ENCODE measurements around the gene MAP4. TPM values are rescaled to one million over a fixed set of nuclear protein-coding genes. Genes with fewer than 3 reads are reported as not detected.
A peak's percentile ranks its signal among the peaks of the same experiment; 100 is the strongest.

The MAP4 gene
- total and polyA plus RNA-seq, 2 of the 13 experiments (the other 11 are each of a cell fraction or from before 2014, with no cell fraction given) = 33.1 to 38.7 TPM

- peaks cover 43 to 73% of the 10 kb centered on the region in 2 experiments for H3K36me3 ChIP-seq (replicated peaks in 1 of 2; ENCODE audit: control insufficient read depth in 1 of 2, insufficient read depth in 2 of 2, low read length in 2 of 2)
- BruUV-seq (replicated peaks) = TSS peak; percentile 20
- TF ChIP-seq PHF20 (CRISPR knock-in tag; IDR thresholded peaks at IDR 0.05) = no peak
- TF ChIP-seq MTF2 (CRISPR knock-in tag; IDR thresholded peaks at IDR 0.05; ENCODE audit: borderline replicate concordance) = no peak
- 0 out of 2 replicates have a peak, but pooled peaks have one; percentile 0 for TF ChIP-seq UBTF (CRISPR knock-in tag; IDR thresholded peaks at IDR 0.05)
- TF ChIP-seq ZNF235 (CRISPR knock-in tag; IDR thresholded peaks at IDR 0.05; ENCODE audit: borderline replicate concordance) = no peak
- TF ChIP-seq ZSCAN21 (CRISPR knock-in tag; IDR thresholded peaks at IDR 0.05; ENCODE audit: borderline replicate concordance) = 0 out of 2 replicates have a peak, but pooled peaks have one; percentile 32
- TF ChIP-seq AGO2 (optimal IDR thresholded peaks at IDR 0.05; ENCODE audit: low read depth, low read length) = peak; percentile 85
- no peak for TF ChIP-seq IRF2 (CRISPR knock-in tag; IDR thresholded peaks at IDR 0.05)
- TF ChIP-seq HMGXB4 (CRISPR knock-in tag; IDR thresholded peaks at IDR 0.05; ENCODE audit: borderline replicate concordance in 1 of 2, low read depth in 1 of 2) = no peak
- no peak for TF ChIP-seq ZSCAN29 (CRISPR knock-in tag; conservative IDR thresholded peaks at IDR 0.05)
- TF ChIP-seq PAF1 (CRISPR knock-in tag; IDR thresholded peaks at IDR 0.05) = 0 out of 2 replicates have a peak, but pooled peaks have one; percentile 56
- TF ChIP-seq SAP130 (CRISPR knock-in tag; IDR thresholded peaks at IDR 0.05; ENCODE audit: low read depth) = no peak
- no peak for TF ChIP-seq ZNF503 (CRISPR knock-in tag; IDR thresholded peaks at IDR 0.05)
- no peak for TF ChIP-seq FOXO4 (CRISPR knock-in tag; conservative IDR thresholded peaks at IDR 0.05)
- no peak for TF ChIP-seq GATAD2A (CRISPR knock-in tag; IDR thresholded peaks at IDR 0.05)
- TF ChIP-seq ZNF652 (CRISPR knock-in tag; IDR thresholded peaks at IDR 0.05; ENCODE audit: borderline replicate concordance, low read depth) = no peak
These were observed 165.4 kb downstream of the MAP4 start for GRCh38 chr3:47850564-47851410.

More at GRCh38 chr3:47850564-47851410, 165.4 kb downstream of the MAP4 start:
- no peak overlapping the region for H3K4me2 ChIP-seq (ENCODE audit: low read depth, low read length)
- no peaks in the 10 kb centered on the region for H3K4me1 ChIP-seq (ENCODE audit: insufficient read depth, low read length)
- FAIRE-seq (no peak), ATAC-seq (no peak), DNase-seq (ENCODE audit: low spot score) (no peak)
- POLR2A ChIA-PET = interaction anchor here (2.3 kb wide), 1 partner anchor 26 kb away, joined by 6 read pairs; no protein-coding TSS in a partner anchor
- H3K27ac ChIP-seq (ENCODE audit: extremely low read length, insufficient read depth, low read length) = no peak overlapping the region
- no peak overlapping the region for H3K4me3 ChIP-seq (replicated peaks in 1 of 3; ENCODE audit: insufficient read depth in 1 of 3, low read depth in 2 of 3, low read length in 3 of 3)
- in situ Hi-C loops (cut with HindIII; ENCODE audit: extremely low pct_ligation_motif_present, low pct_unique_long_range_greater_than_20kb) (loop anchor here (10.0 kb wide), 1 partner anchor 144 kb away; no protein-coding TSS in a partner anchor), intact Hi-C loops (cut with micrococcal nuclease; ENCODE audit: unreplicated experiment) (loop anchor here (2.0 kb wide), 1 partner anchor 140 kb away; no protein-coding TSS in a partner anchor)
- no peaks in the 10 kb centered on the region for H4K20me1 ChIP-seq (ENCODE audit: insufficient read depth, low read length)
- CTCF ChIA-PET (ENCODE audit: low intra/inter-chr PET ratio, low total read pairs) = interaction anchor here (1.5 kb wide), 1 partner anchor 139 kb away, joined by 4 read pairs; no protein-coding TSS in a partner anchor
- no peak overlapping the region for H3K9ac ChIP-seq (ENCODE audit: insufficient read depth, low read depth, low read length)
- H3K27me3 ChIP-seq (ENCODE audit: control insufficient read depth in 1 of 2, insufficient read depth in 2 of 2, low read length in 2 of 2) = no peaks in the 10 kb centered on the region
- H3K79me2 ChIP-seq (ENCODE audit: insufficient read depth, low read length) = no peaks in the 10 kb centered on the region
- H2AFZ ChIP-seq (ENCODE audit: low read length) = no peak overlapping the region
- no peaks in the 10 kb centered on the region for H3K9me3 ChIP-seq (ENCODE audit: low read length)
- WGBS (ENCODE audit: low lambda C conversion rate) = 89% methylated on average over 10 of the region's 14 CpGs
